Upper lobe of left lung (tissue), 4 donors: ENCODE measurements around the gene MTFMT.

Source experiments
- POLR2A ChIP-seq, 4 donors: fragments of 450-650 bp; IDR thresholded peaks; one replicate each; pipeline ENCODE4 v1.5.1; 2016 to 2017; ENCODE audit warnings: antibody characterized with exemption in 4 of 4, mild to moderate bottlenecking in 2 of 4
- TF ChIP-seq, protein P1 (sequence below), 6 experiments: fragments of 450-650 bp in 4 of 6; fragments of 200-600 bp in 2 of 6; sonication (generic) in 2 of 6; IDR thresholded peaks; one replicate each; pipeline ENCODE4 v1.5.1; 2016 to 2019; ENCODE audit warnings: antibody characterized with exemption in 6 of 6

DNA sequence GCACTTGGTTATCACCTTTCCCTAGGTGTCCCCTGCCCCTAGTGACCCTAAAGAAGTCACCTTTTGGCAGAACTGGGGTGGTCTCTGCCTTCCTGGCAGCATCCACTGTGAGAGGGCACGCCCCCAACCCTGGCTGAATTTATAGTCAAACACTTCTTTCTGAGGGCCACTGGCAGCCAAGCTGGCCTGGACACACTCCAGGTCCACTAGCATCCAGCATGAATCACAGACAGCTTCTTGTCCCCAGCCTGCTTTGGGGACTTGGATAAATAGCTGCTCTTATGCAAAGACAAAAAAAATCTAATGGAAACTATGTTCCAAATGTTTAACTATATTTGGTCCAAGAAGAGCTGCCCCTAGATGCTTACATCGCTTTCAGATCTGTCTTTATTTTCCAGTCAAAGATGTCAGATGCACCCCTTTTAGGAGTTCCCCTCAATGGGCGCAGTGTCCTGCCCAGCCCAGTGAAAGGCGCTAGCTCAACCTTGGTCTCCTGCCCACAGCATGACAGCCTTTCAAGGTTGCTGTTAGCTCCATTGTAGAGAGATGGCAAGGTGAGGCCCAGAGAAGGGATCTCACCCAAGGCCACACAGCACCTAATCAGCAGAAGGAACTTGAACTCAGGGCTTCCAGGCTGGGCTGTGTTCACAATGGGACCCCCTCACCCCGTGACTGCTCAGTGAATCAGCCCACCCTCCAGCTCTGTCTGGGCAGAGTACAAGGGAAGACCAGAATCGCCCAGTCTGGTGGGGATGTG lies 31.4 kb upstream of the MTFMT start:
- TF ChIP-seq, protein P1, sequence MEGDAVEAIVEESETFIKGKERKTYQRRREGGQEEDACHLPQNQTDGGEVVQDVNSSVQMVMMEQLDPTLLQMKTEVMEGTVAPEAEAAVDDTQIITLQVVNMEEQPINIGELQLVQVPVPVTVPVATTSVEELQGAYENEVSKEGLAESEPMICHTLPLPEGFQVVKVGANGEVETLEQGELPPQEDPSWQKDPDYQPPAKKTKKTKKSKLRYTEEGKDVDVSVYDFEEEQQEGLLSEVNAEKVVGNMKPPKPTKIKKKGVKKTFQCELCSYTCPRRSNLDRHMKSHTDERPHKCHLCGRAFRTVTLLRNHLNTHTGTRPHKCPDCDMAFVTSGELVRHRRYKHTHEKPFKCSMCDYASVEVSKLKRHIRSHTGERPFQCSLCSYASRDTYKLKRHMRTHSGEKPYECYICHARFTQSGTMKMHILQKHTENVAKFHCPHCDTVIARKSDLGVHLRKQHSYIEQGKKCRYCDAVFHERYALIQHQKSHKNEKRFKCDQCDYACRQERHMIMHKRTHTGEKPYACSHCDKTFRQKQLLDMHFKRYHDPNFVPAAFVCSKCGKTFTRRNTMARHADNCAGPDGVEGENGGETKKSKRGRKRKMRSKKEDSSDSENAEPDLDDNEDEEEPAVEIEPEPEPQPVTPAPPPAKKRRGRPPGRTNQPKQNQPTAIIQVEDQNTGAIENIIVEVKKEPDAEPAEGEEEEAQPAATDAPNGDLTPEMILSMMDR (IDR thresholded peaks at IDR 0.05), result no peak
- no peak for TF ChIP-seq POLR2A (IDR thresholded peaks at IDR 0.05)
